Iris pigment epithelial cell (primary cell): ENCODE results near the gene PHF8.

Source experiments
- DNase-seq: peaks from one replicate; pipeline ENCODE4 v3.0.0-alpha.2; 2011; ENCODE audit warnings: low read depth

Gene PHF8

DNA sequence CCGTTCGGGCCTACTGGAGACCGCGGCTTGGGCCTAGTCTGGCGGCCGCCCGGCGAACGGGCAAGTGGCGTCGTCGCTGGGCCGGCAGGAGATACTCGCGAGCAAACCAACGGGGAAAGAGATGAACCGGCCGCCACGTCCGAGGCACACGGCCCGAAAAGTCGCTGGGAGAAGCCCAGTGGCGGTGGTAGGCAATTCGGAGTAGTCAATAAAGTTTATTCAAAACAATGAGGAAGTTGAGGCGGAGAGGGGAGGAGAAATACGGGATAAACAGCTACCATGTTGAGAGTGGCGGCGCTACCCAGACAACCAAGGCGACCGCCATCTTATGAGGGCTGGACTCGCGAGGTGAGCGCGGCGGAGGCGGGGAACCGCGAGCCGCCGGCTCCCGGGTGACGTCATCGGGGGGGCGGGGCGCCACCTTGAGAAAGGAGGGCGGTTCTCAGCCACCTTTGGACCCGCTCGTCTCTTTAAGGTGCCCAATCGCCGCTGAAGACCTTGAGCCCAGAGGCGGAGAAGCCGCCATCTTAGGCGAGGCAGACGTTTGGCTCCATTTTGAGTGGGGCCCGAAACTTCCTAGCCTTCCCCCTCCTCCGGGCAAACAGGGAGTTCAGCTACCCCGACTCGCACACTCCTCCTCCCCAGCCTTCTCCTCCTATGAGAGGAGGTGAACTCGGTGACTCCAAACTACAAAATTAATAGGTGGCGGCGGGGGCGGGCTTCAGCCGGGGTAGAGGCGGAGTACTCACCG, at the start of gene PHF8:
Gene PHF8 (minus strand): TSS at position 348 of the 751 bp plus-strand sequence. CDS start 1,745 bp downstream, outside the sequence.
- DNase-seq: peak; percentile 95

DNA sequence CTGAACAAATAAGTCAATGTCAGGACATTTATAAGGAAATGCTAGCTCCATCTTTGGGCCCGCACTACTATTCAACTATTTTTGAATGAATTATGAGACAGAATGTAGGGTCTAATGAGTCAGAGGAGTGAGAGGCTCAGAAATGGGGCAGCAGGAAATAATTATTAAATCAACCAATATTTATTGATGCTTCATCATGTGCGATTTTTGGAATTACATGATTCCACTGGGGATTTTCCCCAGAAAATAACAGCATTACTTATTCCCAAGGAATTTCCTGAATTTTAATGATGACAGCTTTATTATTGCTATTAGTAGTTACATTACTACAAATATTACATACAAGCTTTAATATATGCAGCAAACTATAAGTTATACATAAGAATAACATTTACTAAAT, 49.3 kb upstream of the PHF8 start:
- no peak for DNase-seq

DNA sequence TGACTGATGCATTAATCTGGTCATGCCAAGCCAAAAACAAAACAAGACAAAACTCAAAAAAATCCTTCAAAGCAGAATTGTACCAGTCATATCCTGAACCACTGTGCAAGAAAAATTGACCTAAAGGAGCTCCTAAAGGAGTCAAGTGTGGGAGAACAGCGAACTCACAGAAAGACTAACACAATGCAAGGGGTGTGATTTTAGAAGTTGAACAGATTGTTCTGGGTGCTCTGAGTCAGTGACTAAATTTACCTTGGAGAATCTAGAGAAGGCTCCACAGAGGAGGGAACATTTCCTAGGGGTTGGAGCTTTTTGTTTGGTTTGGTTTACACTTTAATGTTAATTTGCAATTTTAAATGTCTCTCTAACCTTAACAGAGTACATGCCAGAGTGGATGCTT, 48.9 kb upstream of the PHF8 start:
- no peak for DNase-seq

DNA sequence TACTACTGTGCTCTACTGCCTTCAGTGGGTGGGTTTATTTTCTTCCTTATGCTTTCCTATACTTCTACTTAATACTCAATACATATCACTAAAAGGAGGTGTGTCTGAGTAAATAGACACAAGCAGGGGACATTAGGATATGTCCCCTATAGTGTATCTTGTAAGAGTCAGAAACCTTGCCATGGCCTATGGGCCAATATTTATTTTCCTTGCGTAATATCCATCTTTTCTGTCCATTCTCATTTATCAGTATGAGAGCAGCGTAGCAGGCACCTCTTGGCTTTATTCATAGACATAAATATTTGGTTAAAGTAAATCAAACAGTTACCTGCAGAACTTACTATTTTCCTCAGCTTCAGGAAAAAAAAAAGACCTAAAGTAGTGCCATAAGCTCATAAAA, 46.6 kb upstream of the PHF8 start:
- DNase-seq: no peak

DNA sequence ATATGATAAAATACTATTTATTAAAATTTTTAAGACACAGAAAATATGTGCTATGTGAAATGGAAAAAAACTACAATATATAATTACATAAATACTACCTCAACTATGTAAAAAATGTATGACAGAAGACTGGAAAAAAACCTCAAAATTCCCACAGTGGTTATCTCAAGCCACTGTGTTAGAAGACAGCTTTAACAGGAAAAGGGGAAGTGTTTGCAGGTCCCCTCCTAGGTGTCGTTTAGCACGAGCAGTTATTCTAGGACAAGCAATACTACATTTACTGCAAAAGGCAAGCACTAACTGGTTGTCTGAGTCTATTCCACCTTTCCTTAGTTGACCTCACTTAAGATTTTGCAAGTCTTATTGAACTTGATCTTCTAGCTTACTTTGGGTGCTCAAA, 44.9 kb upstream of the PHF8 start:
- peak; percentile 10 for DNase-seq

DNA sequence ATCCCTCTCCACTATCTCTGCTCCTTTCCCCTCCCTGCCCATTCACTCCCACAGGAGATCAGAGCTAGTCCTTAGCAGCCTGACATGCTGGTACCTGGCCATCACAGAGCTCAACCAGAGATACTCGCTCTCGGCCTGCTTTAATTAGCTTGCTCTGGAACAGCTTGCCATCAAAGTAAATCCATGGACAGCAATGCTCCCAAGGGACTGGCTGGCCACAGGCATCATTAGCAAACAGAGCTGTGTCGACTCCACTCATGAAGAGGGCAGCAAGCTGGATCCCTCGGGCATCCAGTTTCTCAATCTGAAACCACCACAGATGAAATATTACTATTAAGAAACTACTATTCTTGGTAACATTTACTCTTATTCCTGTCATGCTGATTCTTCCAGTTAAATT, 43.4 kb upstream of the PHF8 start:
- no peak for DNase-seq

DNA sequence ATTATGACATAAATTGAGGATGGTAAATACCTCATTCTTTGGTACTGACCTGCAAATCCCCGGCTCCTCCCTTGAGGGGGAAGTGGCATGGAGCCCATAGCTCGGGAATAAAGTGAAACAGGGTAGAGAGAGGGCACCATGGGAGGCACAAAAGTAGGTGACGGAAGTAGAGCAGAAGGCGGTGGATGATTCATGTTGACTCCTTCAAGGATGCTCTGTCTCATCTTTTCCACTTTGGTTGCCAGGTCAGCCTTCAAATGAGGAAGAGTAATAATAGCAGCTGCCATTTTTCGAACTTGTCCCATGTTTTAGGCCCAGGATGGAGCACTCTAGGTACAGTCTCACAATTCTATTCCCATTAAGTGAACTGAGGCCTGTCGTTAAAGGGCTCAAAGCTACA, 41.4 kb upstream of the PHF8 start:
- DNase-seq: peak; percentile 28

DNA sequence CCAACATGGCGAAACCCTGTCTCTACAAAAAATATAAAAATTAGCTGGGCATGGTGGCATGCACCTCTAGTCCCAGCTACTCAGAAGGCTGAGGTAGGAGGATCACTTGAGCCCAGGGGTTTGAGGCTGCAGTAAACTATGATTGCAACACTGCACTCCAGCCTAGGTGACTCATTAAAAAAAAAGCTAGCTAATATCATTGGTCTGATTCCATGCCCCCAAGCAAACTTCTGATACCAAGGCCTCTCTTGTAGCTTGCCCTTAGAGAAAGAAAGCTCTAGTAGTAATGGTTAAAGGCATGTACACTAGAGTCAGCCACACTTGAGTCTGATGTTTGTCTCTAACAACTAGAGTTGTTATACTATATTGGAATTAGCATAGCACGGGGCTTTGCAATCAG, 32.6 kb upstream of the PHF8 start:
- peak; percentile 65 for DNase-seq

DNA sequence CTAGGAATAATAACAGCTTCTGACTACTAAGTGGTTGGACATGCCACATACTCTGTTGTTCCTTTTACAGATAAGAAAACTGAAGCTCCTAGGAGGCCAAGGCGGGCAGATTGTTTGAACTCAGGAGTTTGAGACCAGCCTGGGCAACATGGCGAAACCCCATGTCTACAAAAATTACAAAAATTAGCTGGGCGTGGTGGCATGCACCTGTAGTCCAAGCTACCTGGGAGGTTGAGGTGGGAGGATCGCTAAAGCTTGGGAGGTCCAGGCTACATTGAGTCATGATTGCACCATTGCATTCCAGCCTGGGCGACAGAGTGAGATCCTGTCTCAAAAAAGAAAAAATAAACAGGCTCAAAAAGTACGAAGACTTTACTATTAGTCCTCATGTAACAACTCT, 30.6 kb upstream of the PHF8 start:
- no peak for DNase-seq

DNA sequence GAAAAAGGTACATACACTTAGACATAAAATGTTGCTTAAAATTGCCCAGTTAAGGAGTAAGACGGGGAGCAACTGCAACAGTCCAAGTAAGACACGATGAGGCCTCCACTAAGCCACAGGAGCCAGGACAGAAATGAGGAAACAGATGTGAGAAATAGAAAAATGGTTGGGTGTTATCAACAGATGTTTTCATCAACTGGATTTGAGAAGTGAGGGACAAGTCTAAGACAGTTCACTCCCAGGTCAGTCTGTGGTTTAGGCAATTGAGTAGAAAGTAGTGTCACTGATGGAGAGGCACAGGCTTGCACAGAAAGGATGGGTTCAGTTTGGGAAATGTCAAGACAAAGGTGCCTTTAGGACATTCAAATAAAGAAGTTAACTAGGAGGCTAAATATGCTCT, 23.5 kb upstream of the PHF8 start:
- no peak for DNase-seq

DNA sequence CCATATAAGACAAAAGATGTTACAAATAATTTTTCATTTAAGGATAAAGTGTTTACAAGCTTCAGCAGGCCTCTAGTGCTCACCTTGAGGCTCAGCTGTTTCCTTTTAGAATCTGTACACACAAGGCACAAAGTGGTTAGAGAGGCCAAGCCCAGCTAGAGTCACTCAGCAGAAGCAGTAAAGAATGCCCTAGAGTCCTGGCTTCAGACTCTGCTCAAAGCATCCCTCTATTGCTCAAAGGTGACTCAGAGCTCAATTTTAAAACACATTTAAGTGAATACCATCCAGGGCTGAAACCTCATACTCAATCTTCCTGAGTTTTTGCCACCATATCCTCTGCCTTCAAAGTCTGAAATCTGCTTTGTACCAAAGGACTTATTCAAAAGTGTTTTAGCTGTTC, 22.6 kb upstream of the PHF8 start:
- DNase-seq: peak; percentile 48

DNA sequence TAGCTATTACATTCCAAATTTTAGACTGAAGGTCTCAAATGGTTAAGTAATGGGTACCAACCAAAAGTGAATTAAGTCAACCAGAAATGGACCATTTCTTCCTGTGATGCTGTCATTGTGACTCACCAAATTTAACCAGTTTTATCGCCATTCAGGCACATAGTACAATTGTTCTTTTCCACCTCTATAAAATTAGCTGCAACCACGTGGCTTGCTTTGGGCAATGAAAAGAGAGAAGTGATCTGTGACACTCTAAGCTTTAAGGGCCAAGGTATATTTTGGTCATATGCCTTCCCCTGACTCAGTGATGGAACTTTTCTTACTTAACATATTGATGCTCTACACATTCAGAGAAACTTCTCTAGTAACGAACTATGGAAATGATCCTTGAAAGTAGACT, 20.3 kb upstream of the PHF8 start:
- no peak for DNase-seq

DNA sequence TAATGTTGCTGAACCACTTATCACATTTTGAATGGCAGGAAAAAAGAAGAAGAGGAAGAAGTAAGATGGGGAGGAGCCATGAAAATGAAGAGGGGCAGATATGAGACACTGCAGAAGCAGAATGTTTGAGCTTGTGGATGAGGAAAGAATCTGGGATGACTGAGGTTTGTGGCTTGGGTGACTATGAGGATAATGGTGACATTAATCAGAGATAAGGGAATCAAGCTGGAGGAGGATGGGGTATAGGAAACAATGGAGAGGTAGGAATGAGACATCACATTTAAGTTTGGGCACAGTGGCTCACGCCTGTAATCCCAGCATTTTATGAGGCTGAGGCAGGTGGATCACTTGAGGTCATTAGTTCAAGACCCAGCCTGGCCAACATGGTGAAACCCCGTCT, 19.1 kb upstream of the PHF8 start:
- DNase-seq: no peak

DNA sequence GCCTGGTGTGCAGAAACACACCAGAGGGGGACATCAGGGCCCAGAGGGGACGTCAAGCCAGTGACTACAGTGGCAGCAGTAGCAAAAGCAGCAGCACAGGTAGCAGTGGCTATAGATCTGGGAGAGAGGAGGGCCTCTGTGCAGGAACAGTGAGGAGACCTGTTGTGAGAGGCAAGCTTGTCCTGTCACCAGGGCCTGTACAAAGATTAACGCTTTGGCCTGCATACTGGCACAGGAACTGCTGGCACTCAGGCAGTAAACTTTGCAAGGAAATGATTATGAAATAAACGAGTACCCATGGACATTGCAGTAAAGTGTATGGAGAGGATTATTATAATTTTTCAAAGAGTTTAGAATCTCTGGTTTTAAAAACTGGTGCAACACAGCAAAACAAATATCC, 5.5 kb upstream of the PHF8 start:
- no peak for DNase-seq

DNA sequence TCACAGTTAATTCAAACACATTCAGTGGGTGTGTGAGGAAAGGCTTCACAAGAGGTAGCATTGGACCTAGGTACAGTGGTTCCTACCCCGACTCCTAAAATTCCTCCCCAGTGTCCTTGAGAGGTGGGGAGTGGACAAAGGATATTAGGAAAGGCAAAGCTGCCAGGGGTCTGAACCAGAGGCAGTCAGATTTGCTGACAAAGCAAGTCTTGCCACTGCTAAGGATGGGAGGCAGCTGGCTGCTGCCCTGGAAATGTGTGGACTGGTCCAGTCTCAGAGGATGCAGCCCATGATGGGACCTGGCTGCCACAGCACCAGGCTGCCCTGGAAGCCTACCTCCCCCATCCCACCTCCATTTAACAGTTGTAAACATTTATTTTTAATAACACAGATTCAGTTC, 4.1 kb upstream of the PHF8 start:
- DNase-seq: no peak

DNA sequence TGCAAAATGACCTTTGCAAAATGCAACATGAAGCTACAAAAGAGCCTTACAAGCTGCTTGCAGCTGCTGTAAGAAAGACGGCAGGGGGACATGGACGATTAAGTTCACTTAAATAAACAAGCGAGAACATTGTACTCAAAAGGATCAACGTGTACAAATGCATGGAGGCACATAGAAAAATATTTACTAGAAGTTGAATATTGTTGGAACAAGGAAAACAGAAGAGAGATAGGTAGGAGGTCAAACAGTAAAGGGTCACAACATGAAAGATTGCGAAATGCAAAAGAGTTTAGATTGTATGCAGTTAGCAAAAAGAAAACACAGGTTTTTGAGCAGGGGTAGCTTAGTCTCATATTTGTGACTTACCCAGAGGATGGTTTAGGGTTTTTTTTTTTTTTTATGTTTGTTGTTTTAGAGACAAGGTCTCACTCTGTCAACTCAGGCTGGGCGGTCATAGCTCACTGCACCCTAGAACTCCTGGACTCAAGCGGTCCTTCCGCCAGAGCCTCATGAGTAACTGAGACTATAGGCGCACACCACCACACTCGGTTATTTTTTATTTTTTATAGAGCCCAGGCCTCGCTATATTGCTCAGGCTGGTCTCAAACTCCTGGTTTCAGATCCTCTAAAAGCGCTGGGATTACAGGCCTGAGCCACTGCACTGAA, 1.4 kb upstream of the PHF8 start:
- DNase-seq: no peak

DNA sequence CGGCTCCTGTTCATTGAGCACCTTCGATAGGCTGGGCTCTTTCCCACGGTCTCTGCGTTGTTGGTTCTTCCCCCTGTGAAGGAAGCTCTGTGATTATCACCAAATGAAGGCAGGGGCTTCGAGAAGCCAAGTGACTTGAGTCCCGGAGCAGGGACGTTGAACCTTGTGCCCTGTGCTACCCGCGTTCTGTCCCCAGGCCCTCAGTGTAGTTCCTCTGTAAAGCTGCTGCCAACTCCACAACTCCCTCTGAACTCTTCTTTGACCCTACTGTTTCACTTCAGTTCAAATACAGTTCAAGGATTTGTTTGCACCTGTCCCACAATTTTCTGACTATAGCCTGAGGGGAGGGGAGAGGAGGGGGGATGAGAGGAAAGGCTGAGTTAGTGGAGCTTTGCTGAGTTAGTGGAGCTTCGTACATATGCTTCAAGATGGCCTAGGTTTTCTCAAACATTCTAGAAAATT, 635 bp upstream of the PHF8 start:
- DNase-seq: no peak

DNA sequence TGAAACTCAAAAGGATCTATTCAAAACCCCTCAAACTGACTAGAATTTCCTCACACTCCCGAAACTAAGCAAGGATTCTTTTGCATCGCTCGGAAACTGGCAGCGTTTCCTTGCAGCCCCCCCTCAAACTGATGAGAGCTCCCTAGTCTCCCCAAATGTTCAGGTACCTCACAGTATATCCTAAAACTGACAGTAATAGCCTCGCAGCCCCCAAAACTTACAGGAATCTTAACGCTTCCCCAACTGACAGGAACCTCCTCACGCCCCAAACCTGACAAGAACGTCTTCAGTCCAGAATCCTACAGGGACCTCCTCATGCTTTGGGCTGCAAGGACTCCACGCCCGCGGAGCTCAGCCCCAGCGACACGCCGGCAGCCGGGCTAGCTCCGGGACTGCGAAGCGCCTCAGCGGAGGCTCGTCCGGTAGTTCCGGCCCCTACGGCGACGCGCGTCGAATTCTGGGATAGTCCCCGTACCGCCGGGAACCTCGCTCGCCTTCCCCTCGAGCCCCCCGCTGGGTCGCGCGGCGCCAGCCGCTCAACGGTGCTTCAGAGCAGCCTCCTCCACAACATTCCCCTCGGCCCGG, 640 bp downstream of the PHF8 start:
- peak; percentile 26 for DNase-seq

DNA sequence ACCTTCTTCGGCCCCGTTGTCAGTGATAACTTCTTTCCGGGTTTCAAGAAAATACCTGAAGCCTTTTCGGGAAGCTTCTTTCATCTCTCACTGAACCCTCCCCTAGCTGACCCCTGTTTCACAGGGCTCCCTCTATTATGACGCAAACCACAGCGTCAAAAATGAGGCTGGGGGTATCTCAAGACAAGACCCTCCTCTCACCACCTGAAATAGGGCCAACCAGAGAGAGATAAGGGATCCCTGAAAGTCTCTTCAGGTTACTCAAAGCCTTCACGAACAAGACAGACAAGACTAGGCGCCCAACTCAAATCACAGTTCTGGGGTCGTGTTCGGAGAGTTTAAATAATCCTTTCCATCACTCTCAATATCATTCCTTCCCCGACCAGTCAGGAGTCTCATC, 1.2 kb downstream of the PHF8 start:
- DNase-seq: no peak

DNA sequence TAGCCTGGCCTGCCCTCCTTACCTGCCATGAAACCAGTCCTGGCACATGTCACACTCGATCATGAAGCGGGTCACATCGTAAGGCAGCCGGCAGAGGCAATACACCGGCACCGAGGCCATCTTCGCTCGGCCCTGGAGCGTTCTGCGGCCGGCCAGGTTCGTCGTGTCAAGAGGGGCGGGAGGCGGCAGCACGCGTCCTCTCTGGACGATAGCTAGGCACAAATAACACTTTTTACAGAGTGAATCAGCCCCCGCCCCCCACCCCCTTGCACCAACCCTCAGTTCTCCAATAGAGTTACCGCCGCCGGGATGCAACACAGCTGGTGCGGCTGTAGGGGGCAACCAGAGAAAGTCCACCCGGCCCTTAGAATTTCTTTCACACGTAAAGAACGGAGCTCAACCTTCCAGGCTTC, 1.7 kb downstream of the PHF8 start:
- peak; percentile 67 for DNase-seq

DNA sequence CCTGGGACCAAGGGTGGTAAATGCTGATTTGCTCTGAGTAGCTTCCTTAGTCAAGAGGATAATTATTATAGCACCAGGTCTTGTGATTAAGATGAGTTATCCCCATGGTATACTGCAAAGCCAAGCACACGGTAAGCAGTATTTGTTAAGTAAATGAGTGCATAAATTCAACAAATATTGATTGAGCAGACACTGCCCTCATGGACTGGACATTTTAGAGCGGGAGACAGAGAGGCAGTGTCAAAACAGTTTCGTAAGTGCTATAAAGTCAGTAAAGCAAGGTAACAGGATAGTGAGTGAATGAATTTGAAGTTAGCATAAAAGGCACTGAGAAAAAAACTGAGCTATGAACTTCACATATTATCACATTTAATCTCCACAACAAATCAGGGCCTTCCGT, 13.9 kb downstream of the PHF8 start:
- no peak for DNase-seq

DNA sequence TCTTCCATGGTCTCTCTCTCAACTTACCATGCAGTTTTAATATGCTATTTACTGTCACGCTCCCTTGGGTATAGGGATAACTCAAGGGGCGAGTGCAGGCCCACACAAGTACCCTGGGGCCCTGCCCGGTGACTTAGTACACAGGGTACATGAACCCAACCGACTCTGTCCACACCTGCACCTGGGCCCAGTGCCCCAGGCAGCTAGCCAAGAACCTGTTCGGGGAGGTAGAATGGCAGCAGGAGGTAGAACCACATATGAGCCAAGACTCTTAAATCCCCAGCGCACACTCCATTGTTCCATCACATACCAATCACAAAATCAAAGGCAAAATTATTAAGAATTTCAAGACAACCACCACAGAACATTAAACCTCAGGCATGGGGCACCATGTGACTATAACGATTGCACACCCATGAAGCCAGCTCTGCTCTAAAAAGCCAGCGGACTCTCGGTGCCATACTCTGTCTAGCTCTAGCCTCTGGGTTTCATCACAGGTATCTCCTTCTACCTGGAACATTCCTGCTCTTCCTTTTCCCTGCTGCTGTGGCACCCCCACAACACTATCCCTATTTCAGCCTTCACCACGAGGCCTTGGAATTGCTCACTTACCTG, 14.6 kb downstream of the PHF8 start:
- no peak for DNase-seq

DNA sequence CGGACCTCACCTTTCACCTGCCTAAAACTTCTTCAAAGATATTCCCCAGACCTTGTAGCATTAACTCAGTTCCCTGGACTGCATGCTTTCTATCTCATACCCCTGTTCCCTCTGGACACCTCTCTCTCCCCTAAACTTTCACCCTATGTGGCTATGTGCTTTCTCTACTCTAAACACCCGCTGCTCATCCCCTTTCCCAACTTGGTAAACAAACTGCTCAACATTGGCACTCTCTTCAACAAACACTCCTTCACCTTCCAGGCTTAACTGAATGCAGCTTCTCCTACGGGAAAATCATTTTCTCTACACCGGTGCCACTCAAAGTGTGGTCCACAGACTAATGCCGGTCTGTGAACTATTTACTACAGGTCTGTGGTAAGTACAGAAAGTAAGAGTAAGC, 19.9 kb downstream of the PHF8 start:
- no peak for DNase-seq
